Measurements from ENCODE around the gene SCN8A. TPM values are rescaled to one million over a fixed set of nuclear protein-coding genes. Genes with fewer than 3 reads are reported as not detected.
"Not testable (repeated sequence)": the region's sequence is repeated elsewhere in the genome, so short reads cannot be mapped to it uniquely, and the experiment has no call there.

Gene SCN8A
- total RNA-seq, 3 donors from 2014 or later, result 0.32 to 5.0 (median 1.6) TPM

GRCh38 chr12:51593021-51593420 lies 2.0 kb downstream of the SCN8A start:
- Histone ChIP-seq H3K9me3 (no peaks in the 10 kb centered on the region), H3K27ac (no peak overlapping the region), H3K4me3 (no peak overlapping the region), H3K4me1 (no peaks in the 10 kb centered on the region), H3K36me3 (no peaks in the 10 kb centered on the region), H3K27me3 (peaks cover 0 to 3% of the 10 kb centered on the region in 2 donors)
- intact Hi-C loops (cut with DNase I; ENCODE audit: low total_unique reads), result no loop called here
- no peak for DNase-seq (ENCODE audit: low spot score in 2 of 2)
- TF ChIP-seq CTCF (IDR thresholded peaks at IDR 0.05), result no peak
- TF ChIP-seq POLR2AphosphoS5 (IDR thresholded peaks at IDR 0.05), result no peak

GRCh38 chr12:51593539-51593938 lies 2.5 kb downstream of the SCN8A start:
- H3K4me3 ChIP-seq, result no peak overlapping the region
- DNase-seq (ENCODE audit: low spot score in 2 of 2), result no peak
- no peak overlapping the region for H3K27ac ChIP-seq
- H3K4me1 ChIP-seq, result no peaks in the 10 kb centered on the region
- peaks cover 0 to 3% of the 10 kb centered on the region in 2 donors for H3K27me3 ChIP-seq
- TF ChIP-seq POLR2AphosphoS5 (IDR thresholded peaks at IDR 0.05) (no peak), POLR2A (IDR thresholded peaks at IDR 0.05) (no peak), CTCF (IDR thresholded peaks at IDR 0.05) (no peak)
- H3K9me3 ChIP-seq, result no peaks in the 10 kb centered on the region
- H3K36me3 ChIP-seq, result no peaks in the 10 kb centered on the region
- intact Hi-C loops (cut with DNase I; ENCODE audit: low total_unique reads), result no loop called here

GRCh38 chr12:51598156-51598555 lies 7.1 kb downstream of the SCN8A start:
- Histone ChIP-seq H3K27me3 (peaks cover 0 to 3% of the 10 kb centered on the region in 2 donors), H3K36me3 (no peaks in the 10 kb centered on the region), H3K4me1 (no peaks in the 10 kb centered on the region), H3K27ac (no peak overlapping the region), H3K9me3 (no peaks in the 10 kb centered on the region), H3K4me3 (no peak overlapping the region)
- intact Hi-C loops (cut with DNase I; ENCODE audit: low total_unique reads), result no loop called here
- no peak for DNase-seq (ENCODE audit: low spot score in 2 of 2)
- no peak for TF ChIP-seq CTCF (IDR thresholded peaks at IDR 0.05)
- TF ChIP-seq POLR2A (IDR thresholded peaks at IDR 0.05), result no peak
- TF ChIP-seq POLR2AphosphoS5 (IDR thresholded peaks at IDR 0.05), result no peak

- DNase-seq (ENCODE audit: low spot score in 2 of 2), result no peak
- H3K36me3 ChIP-seq, result no peaks in the 10 kb centered on the region
- no peak overlapping the region for H3K27ac ChIP-seq
- intact Hi-C loops (cut with DNase I; ENCODE audit: low total_unique reads), result no loop called here
- H3K9me3 ChIP-seq, result no peaks in the 10 kb centered on the region
- H3K27me3 ChIP-seq, result peaks cover 0 to 3% of the 10 kb centered on the region in 2 donors
- no peak for TF ChIP-seq CTCF (IDR thresholded peaks at IDR 0.05)
- TF ChIP-seq POLR2A (IDR thresholded peaks at IDR 0.05), result no peak
- TF ChIP-seq POLR2AphosphoS5 (IDR thresholded peaks at IDR 0.05), result no peak
- H3K4me1 ChIP-seq, result no peaks in the 10 kb centered on the region
- no peak overlapping the region for H3K4me3 ChIP-seq
Measured at GRCh38 chr12:51600721-51601120, 9.7 kb downstream of the SCN8A start.

- no peak overlapping the region for H3K27ac ChIP-seq
- TF ChIP-seq POLR2AphosphoS5 (IDR thresholded peaks at IDR 0.05) (no peak), POLR2A (IDR thresholded peaks at IDR 0.05) (no peak), CTCF (IDR thresholded peaks at IDR 0.05) (no peak)
- H3K9me3 ChIP-seq, result no peaks in the 10 kb centered on the region
- DNase-seq (ENCODE audit: low spot score in 2 of 2), result no peak
- H3K4me3 ChIP-seq, result no peak overlapping the region
- H3K36me3 ChIP-seq, result no peaks in the 10 kb centered on the region
- H3K4me1 ChIP-seq, result no peaks in the 10 kb centered on the region
- intact Hi-C loops (cut with DNase I; ENCODE audit: low total_unique reads), result no loop called here
- H3K27me3 ChIP-seq, result peaks cover 0 to 3% of the 10 kb centered on the region in 2 donors
Measured at GRCh38 chr12:51601241-51601640, 10.2 kb downstream of the SCN8A start.

- H3K4me3 ChIP-seq; H3K36me3 ChIP-seq; H3K4me1 ChIP-seq; H3K27me3 ChIP-seq; H3K27ac ChIP-seq; H3K9me3 ChIP-seq; DNase-seq (ENCODE audit: low spot score in 2 of 2); intact Hi-C loops (cut with DNase I; ENCODE audit: low total_unique reads): not testable (repeated sequence)
Measured at GRCh38 chr12:51605896-51606295, 14.9 kb downstream of the SCN8A start.

GRCh38 chr12:51607197-51607596 lies 16.2 kb downstream of the SCN8A start:
- intact Hi-C loops (cut with DNase I; ENCODE audit: low total_unique reads); DNase-seq (ENCODE audit: low spot score in 2 of 2): not testable (repeated sequence)

More at GRCh38 chr12:51607197-51607596, 16.2 kb downstream of the SCN8A start:
- H3K9me3 ChIP-seq, H3K27me3 ChIP-seq, H3K4me3 ChIP-seq, H3K27ac ChIP-seq, H3K36me3 ChIP-seq, H3K4me1 ChIP-seq: not testable (repeated sequence)

Measured in breast epithelium (tissue), 4 donors.